Brain microvascular endothelial cell (primary cell): ENCODE data around the gene VDAC1.

ENCODE experiments used
- DNase-seq: peaks from one replicate; pipeline ENCODE4 v3.0.0-alpha.2; 2020
- H3K27ac ChIP-seq: fragments of 250-450 bp; sonication (Bioruptor Pico); 2 replicates; pipeline ENCODE4 v1.5.1; 2020; ENCODE audit warnings: mild to moderate bottlenecking, moderate library complexity
- H3K27me3 ChIP-seq: fragments of 250-450 bp; sonication (Bioruptor Pico); replicated peaks from 2 replicates; pipeline ENCODE4 v1.5.1; 2020; ENCODE audit warnings: mild to moderate bottlenecking
- H3K36me3 ChIP-seq: fragments of 250-450 bp; sonication (Bioruptor Pico); replicated peaks from 2 replicates; pipeline ENCODE4 v1.5.1; 2020; ENCODE audit warnings: mild to moderate bottlenecking
- H3K4me3 ChIP-seq: 2 replicates; pipeline ENCODE4 v1.5.1; 2011; ENCODE audit warnings: low read depth, mild to moderate bottlenecking, control low read depth, low read length, moderate library complexity
- CTCF ChIP-seq: IDR thresholded peaks from 2 replicates; pipeline ENCODE4 v1.5.1; 2011; ENCODE audit warnings: low read depth, mild to moderate bottlenecking, moderate library complexity, low read length, control low read depth, inconsistent platforms; ENCODE audit errors: missing control alignments
- in situ Hi-C: cut with HindIII; loops from 2 replicates; pipeline ENCODE4 v1.10.0; 2017; ENCODE audit warnings: low sequenced_read_pairs, low pct_ligation_motif_present

VDAC1 gene

GRCh38 chr5:133974142-133974541 is 30.6 kb downstream of the VDAC1 start:
- Histone ChIP-seq H3K27ac (no peak overlapping the region), H3K36me3 (peaks cover 60% of the 10 kb centered on the region), H3K4me3 (no peak overlapping the region), H3K27me3 (no peaks in the 10 kb centered on the region)
- DNase-seq, result no peak
- in situ Hi-C loops, result no loop called here
- no peak for TF ChIP-seq CTCF

GRCh38 chr5:133970325-133970909 is 34.4 kb downstream of the VDAC1 start:
- no peak overlapping the region for H3K27ac ChIP-seq
- DNase-seq, result no peak
- no peak for TF ChIP-seq CTCF
- H3K27me3 ChIP-seq, result no peaks in the 10 kb centered on the region
- in situ Hi-C loops, result no loop called here
- H3K36me3 ChIP-seq, result peaks cover 34% of the 10 kb centered on the region
- no peak overlapping the region for H3K4me3 ChIP-seq

GRCh38 chr5:133969654-133970324 is 35.0 kb downstream of the VDAC1 start:
- in situ Hi-C loops, result no loop called here
- Histone ChIP-seq H3K27ac (no peak overlapping the region), H3K4me3 (no peak overlapping the region), H3K27me3 (no peaks in the 10 kb centered on the region), H3K36me3 (peaks cover 29% of the 10 kb centered on the region)
- DNase-seq, result no peak
- no peak for TF ChIP-seq CTCF

- H3K27me3 ChIP-seq, result no peaks in the 10 kb centered on the region
- H3K27ac ChIP-seq, result peak within 1 kb of the TSS; percentile 86
- TF ChIP-seq CTCF, result peak; percentile 46
- peak within 1 kb of the TSS; percentile 98 for H3K4me3 ChIP-seq
- in situ Hi-C loops, result no loop called here
- peaks cover 15% of the 10 kb centered on the region for H3K36me3 ChIP-seq
- DNase-seq, result peak; percentile 97
Observed at GRCh38 chr5:133968204-133968980, 36.4 kb downstream of the VDAC1 start, which contains the start of gene C5orf15. TSS of gene C5orf15 (minus strand) at chr5:133968625. CDS start at chr5:133968584, 41 bp downstream.

- TF ChIP-seq CTCF, result no peak
- peak overlapping the region; percentile 98 for H3K4me3 ChIP-seq
- no peaks in the 10 kb centered on the region for H3K27me3 ChIP-seq
- in situ Hi-C loops, result no loop called here
- no peak for DNase-seq
- H3K27ac ChIP-seq, result peak overlapping the region; percentile 86
- peaks cover 9% of the 10 kb centered on the region for H3K36me3 ChIP-seq
Observed at GRCh38 chr5:133967698-133968203, 37.0 kb downstream of the VDAC1 start.
